ENCODE results near the gene NPBWR2. TPM values are rescaled to one million over a fixed set of nuclear protein-coding genes. Genes with fewer than 3 reads are reported as not detected.

Gene NPBWR2
- total RNA-seq, 1 experiment from 2014 or later: not detected

DNA sequence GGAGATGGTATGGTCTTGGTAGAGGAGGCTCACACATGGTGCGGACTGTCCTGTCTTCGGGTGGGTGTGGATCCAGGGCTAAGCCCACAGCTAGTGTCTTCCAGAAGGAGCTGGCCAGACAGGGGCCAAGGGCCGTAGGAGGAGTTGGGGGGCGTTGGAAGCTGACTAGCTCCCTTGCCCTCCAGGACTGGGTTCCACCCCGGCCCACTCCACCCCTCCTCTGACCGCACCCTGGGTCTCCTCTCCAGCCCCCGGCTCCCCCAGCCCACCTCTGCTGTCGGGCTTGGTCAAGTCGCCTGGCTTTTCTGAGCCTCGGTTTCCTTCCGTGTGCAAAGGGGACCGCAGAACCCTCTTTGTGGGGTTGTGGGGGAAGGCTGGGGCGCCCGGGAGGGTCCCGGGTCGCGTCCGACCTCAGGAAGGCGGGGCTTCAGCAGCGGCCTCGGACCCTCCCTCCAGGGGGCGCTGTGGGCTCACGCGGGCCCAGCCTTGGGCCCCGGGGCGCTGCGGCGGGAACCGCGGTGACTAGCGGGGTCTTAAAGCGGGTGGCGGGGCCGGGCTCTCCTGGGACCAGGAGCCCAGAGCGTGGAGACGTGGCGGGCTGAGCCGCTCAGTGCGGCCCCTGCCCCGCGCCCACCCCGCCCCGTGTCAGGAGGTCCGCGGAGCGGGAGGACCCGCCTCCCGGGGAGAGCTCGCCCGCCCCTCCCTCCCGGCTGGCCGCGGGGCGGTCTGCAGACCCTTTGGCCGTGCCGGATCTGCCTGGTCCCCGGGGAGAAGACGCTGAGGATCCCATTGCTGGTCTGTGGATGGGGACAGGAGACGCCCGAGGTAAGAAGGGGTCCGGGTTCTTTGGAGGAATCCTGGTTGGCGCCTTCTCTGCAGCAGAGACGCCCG is 5.4 kb downstream of the NPBWR2 start (continued):
- TF ChIP-seq, protein P1, sequence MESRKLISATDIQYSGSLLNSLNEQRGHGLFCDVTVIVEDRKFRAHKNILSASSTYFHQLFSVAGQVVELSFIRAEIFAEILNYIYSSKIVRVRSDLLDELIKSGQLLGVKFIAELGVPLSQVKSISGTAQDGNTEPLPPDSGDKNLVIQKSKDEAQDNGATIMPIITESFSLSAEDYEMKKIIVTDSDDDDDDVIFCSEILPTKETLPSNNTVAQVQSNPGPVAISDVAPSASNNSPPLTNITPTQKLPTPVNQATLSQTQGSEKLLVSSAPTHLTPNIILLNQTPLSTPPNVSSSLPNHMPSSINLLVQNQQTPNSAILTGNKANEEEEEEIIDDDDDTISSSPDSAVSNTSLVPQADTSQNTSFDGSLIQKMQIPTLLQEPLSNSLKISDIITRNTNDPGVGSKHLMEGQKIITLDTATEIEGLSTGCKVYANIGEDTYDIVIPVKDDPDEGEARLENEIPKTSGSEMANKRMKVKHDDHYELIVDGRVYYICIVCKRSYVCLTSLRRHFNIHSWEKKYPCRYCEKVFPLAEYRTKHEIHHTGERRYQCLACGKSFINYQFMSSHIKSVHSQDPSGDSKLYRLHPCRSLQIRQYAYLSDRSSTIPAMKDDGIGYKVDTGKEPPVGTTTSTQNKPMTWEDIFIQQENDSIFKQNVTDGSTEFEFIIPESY (IDR thresholded peaks at IDR 0.05; ENCODE audit: extremely low read depth, insufficient replicate concordance, low read length): no peak
- TF ChIP-seq EZH2 (IDR thresholded peaks at IDR 0.05): no peak
- TF ChIP-seq JUND (IDR thresholded peaks at IDR 0.05): no peak

DNA sequence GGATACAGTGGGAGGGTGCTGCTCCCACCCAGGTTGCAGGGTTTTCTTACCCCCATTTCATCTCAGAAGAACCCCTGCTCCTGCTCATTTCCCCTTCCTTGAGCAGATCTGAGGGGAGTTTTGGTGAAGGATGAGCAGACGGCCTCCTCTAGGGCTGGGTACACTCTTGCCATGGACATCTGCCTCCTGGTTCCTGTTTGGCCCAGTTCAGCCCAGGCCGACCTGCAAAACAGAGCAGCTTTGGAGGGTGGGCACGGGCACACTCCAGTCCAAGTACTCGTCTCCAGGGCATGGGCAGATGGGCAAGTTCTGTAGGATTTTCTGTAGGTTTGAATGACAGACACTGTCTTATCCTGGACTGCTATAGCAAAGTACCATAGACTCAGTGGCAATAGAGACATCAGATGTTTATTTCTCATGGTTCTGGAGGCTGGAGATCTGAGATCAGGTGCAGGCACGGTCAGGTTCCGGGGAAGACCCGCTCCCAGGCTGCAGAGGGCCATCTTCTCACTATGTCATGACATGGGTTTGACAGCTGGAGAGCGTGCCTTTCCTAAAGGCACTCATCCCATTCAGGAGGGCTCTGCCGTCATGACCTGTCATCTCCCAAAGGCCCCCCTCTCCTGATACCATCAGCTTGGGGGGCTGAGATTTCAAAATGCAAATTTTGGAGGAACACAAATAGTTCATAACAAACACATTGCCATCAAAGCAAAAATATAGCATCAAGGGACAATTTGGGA is 6.2 kb downstream of the NPBWR2 start:
- TF ChIP-seq EZH2phosphoT487 (IDR thresholded peaks at IDR 0.05; ENCODE audit: borderline replicate concordance): no peak
- TF ChIP-seq EZH2 (IDR thresholded peaks at IDR 0.05): no peak
- no peak for TF ChIP-seq ZNF274 (IDR thresholded peaks at IDR 0.05; ENCODE audit: low read depth, low read length)
- Histone ChIP-seq H3K9me3 (ENCODE audit: control insufficient read depth in 1 of 2, insufficient read depth in 1 of 2, low read depth in 1 of 2, low read length in 2 of 2) (no peaks in the 10 kb centered on the region), H4K20me1 (ENCODE audit: insufficient read depth) (no peaks in the 10 kb centered on the region), H2AFZ (ENCODE audit: low read depth, low read length, poor library complexity, severe bottlenecking) (peak overlapping the region; percentile 85), H3K4me3 (replicated peaks in 1 of 2; ENCODE audit: low read depth in 1 of 2, low read length in 2 of 2) (0 out of 4 replicates have a peak overlapping the region, but pooled peaks of 1 of the 2 experiments have one; percentile 68), H3K4me2 (ENCODE audit: low read length) (peak overlapping the region; percentile 93), H3K79me2 (ENCODE audit: insufficient read depth, low read length) (no peaks in the 10 kb centered on the region), H3K9me2 (ENCODE audit: insufficient read depth) (no peaks in the 10 kb centered on the region), H3K27ac (ENCODE audit: low read depth, low read length) (no peak overlapping the region), H3K27me3 (ENCODE audit: insufficient read depth, low read length) (no peaks in the 10 kb centered on the region), H3K4me1 (ENCODE audit: control insufficient read depth in 1 of 2, insufficient read depth in 2 of 2, low read length in 2 of 2) (peaks cover 4 to 13% of the 10 kb centered on the region in 2 experiments; a peak in 2 of 4 replicates), H3K9ac (ENCODE audit: low read length) (no peak overlapping the region), H3K36me3 (ENCODE audit: control insufficient read depth in 1 of 2, insufficient read depth in 2 of 2, low read length in 2 of 2) (no peaks in the 10 kb centered on the region)
- ChIA-PET RAD21 (ENCODE audit: low non-redundant PET in 1 of 2, low total read pairs in 2 of 2, uncharacterized antibody in 2 of 2, unreplicated experiment in 2 of 2) (no interaction called here), POLR2A (no interaction called here), CTCF (interaction anchor here (1.5 to 1.6 kb wide), 3 partner anchors 15 to 38 kb away, joined by 5 to 8 read pairs (median 5); partner anchors contain the start of gene TCEA2)
- ATAC-seq: no peak
- BruUV-seq (replicated peaks): no TSS peak
- no peak for DNase-seq (ENCODE audit: low read depth, low spot score)
- intact Hi-C loops (cut with micrococcal nuclease): no loop called here
